SK-N-MC (cell line): ENCODE measurements around the gene POLD2.

Experiments
- EZH2 ChIP-seq: fragments of 200-600 bp; sonication (generic); IDR thresholded peaks from one replicate; pipeline ENCODE4 v1.6.1; 2017; ENCODE audit warnings: antibody characterized with exemption
- POLR2AphosphoS5 ChIP-seq: IDR thresholded peaks from 2 replicates; pipeline ENCODE4 v1.6.1; 2012; ENCODE audit warnings: mild to moderate bottlenecking, low read depth, low read length, borderline replicate concordance

DNA sequence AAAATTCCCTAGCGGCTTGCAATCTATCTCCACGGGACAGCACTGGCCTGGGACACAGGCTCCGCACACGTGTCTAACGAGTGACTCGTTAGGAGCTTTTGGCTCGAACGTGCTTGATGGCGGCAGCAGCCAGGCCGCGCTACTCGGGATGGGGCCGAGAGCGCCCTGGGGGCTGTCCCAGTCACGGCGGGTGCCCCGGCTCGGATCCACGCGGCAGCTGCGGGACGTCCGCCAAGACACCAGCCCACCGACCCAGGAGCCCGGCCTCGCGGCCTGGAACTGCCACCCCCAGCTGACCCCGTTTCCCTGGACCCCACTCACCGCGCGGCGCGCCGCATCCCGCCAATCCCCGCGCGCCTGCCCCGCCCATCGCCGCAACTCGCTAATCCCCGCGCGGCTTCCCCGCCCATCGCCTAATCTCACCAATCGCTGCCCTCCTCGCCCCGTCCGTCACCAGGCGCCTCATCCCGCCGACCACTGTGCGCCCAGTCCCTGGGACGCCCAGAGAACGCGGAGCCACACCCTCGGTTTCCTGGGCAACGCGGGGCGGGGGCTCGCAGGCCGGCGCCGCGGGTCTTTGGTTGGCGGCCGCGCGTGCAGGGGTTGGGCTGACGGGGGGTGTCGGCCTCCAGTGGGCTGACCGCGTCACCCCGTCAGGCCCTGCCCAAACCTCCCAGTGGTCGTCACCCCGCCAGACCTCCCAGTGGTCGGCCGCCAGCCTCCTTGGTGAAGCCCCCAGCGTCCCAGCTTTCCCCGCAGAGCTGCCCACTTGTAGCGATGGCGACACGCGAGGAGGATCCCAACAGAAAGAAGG lies at the start of gene POLD2:
- TF ChIP-seq POLR2AphosphoS5 = peak; percentile 77
- TF ChIP-seq EZH2 = no peak
